Cardiac muscle cell (in vitro differentiated cells and primary cell): ENCODE data around the gene SIL1. TPM values are rescaled to one million over a fixed set of nuclear protein-coding genes. Genes with fewer than 3 reads are reported as not detected.

Experiments
- DNase-seq, 2 donors: peaks; one replicate each; pipeline versions ENCODE4 v3.0.0 to v3.0.0-alpha.2; 2010 to 2017; ENCODE audit warnings: low read depth in 1 of 2, low spot score in 1 of 2
- H3K27ac ChIP-seq: fragments of 200-600 bp; sonication (generic); 2 replicates; pipeline ENCODE4 v1.5.1; 2016
- H3K27me3 ChIP-seq: fragments of 200-600 bp; sonication (generic); 2 replicates; pipeline ENCODE4 v1.6.0; 2016; ENCODE audit warnings: control low read depth
- H3K36me3 ChIP-seq: fragments of 200-600 bp; sonication (generic); 2 replicates; pipeline ENCODE4 v1.5.1; 2016; ENCODE audit warnings: control low read depth
- H3K4me1 ChIP-seq: fragments of 200-600 bp; sonication (generic); 2 replicates; pipeline ENCODE4 v1.8.1; 2017; ENCODE audit warnings: low read depth, mild to moderate bottlenecking, mixed run types
- H3K4me3 ChIP-seq: fragments of 200-600 bp; sonication (generic); 2 replicates; pipeline ENCODE4 v1.5.1; 2016; ENCODE audit warnings: mild to moderate bottlenecking
- H3K9me3 ChIP-seq: fragments of 200-600 bp; sonication (generic); 2 replicates; pipeline ENCODE4 v1.5.1; 2017; ENCODE audit warnings: low read depth, mild to moderate bottlenecking, control low read depth
- polyA plus RNA-seq: library from polyadenylated mRNA; unstranded; fragments of >200 nt; fragmentation: Nextera tagmentation; extraction: Ambion mirVana; gene quantifications from 2 replicates; pipeline ENCODE4 v1.2.1, GENCODE V29; 2016
- total RNA-seq: library from RNA; depleted of rRNA; stranded (reverse); fragments of >200 nt; gene quantifications from 2 replicates; pipeline ENCODE4 v1.2.3, GENCODE V29; 2016
- TF ChIP-seq, protein P1 (sequence below): IDR thresholded peaks from 2 replicates; pipeline ENCODE4 v1.5.1; 2012; ENCODE audit warnings: low read depth, mild to moderate bottlenecking, low read length

The SIL1 gene
- total and polyA plus RNA-seq, 2 experiments from 2014 or later: 40.5 to 49.8 TPM

DNA sequence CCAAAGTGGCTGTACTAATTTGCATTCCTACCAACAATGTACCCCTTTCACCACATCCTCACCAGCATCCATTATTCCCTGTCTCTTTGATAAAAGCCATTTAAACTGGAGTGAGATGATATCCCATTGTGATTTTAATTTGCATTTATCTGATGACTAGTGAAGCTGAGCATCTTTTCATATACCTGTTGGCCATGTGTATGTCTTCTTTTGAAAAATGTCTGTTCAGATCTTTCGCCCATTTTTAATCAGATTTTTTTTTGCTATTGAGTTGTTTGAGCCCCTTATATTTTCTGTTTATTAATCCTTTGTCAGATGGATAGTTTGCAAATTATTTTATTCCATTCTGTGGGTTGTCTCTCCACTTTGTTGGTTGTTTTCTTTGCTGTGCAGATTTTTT is 202.0 kb downstream of the SIL1 start:
- no peaks in the 10 kb centered on the region for H3K27me3 ChIP-seq
- H3K4me3 ChIP-seq: no peak overlapping the region
- no peak overlapping the region for H3K27ac ChIP-seq
- DNase-seq: no peak
- no peaks in the 10 kb centered on the region for H3K4me1 ChIP-seq
- H3K36me3 ChIP-seq: no peaks in the 10 kb centered on the region
- TF ChIP-seq, protein P1, sequence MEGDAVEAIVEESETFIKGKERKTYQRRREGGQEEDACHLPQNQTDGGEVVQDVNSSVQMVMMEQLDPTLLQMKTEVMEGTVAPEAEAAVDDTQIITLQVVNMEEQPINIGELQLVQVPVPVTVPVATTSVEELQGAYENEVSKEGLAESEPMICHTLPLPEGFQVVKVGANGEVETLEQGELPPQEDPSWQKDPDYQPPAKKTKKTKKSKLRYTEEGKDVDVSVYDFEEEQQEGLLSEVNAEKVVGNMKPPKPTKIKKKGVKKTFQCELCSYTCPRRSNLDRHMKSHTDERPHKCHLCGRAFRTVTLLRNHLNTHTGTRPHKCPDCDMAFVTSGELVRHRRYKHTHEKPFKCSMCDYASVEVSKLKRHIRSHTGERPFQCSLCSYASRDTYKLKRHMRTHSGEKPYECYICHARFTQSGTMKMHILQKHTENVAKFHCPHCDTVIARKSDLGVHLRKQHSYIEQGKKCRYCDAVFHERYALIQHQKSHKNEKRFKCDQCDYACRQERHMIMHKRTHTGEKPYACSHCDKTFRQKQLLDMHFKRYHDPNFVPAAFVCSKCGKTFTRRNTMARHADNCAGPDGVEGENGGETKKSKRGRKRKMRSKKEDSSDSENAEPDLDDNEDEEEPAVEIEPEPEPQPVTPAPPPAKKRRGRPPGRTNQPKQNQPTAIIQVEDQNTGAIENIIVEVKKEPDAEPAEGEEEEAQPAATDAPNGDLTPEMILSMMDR: no peak
- H3K9me3 ChIP-seq: no peaks in the 10 kb centered on the region

DNA sequence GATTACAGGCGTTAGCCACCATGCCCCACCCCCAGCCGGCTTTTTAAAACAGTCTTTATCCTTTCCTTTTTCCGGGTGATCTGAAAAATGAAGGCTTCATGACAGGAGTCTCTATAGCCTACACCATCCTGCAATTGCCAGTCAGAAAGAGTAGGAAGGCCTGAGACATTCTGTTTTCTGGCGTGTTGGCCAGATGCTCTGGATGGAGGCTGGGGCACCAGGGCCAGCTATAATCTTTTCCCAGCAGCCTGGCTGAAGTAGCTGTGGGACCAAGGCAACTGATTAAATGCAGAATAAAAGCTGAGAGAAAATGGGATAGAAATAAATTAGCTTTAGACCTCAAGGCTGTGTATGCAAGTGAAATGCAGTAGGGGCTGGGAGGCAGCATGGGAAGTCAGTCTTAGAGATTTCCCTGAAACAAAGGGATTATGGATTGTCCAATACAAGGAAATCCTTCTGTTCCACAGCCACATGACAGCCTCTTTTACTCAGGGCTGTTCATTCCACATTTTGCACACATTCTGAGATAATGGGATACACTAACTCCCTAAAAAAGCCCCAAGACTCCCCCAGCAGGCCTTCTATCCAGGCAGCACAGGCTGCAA is 207.1 kb downstream of the SIL1 start:
- H3K36me3 ChIP-seq: no peaks in the 10 kb centered on the region
- no peaks in the 10 kb centered on the region for H3K27me3 ChIP-seq
- no peak for DNase-seq
- H3K27ac ChIP-seq: no peak overlapping the region
- H3K4me3 ChIP-seq: no peak overlapping the region
- TF ChIP-seq, protein P1: no peak
- no peaks in the 10 kb centered on the region for H3K4me1 ChIP-seq
- no peaks in the 10 kb centered on the region for H3K9me3 ChIP-seq

DNA sequence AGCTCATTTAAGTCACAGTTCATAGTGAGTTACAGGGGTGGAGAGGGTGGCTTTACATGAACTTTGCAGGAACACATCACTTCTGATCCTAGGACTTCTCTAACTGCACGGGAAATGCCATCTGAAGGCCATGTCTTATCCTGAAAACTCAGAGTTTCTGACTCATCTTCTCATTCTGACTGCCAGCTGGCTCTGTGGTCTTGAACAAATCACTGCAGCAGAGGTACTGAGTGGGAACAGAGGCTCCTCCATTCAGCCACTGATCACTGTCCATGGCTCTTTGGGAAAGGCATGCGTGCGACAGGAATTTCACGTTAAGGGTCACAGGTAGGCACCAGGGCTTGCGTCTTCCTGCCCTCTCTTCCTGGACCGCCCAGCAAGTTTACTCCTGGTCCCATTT is 208.4 kb downstream of the SIL1 start:
- H3K4me3 ChIP-seq: no peak overlapping the region
- H3K27ac ChIP-seq: no peak overlapping the region
- no peaks in the 10 kb centered on the region for H3K27me3 ChIP-seq
- no peaks in the 10 kb centered on the region for H3K4me1 ChIP-seq
- H3K36me3 ChIP-seq: no peaks in the 10 kb centered on the region
- TF ChIP-seq, protein P1: no peak
- no peaks in the 10 kb centered on the region for H3K9me3 ChIP-seq
- DNase-seq: peak in 1 of 2 donors; percentile 62

DNA sequence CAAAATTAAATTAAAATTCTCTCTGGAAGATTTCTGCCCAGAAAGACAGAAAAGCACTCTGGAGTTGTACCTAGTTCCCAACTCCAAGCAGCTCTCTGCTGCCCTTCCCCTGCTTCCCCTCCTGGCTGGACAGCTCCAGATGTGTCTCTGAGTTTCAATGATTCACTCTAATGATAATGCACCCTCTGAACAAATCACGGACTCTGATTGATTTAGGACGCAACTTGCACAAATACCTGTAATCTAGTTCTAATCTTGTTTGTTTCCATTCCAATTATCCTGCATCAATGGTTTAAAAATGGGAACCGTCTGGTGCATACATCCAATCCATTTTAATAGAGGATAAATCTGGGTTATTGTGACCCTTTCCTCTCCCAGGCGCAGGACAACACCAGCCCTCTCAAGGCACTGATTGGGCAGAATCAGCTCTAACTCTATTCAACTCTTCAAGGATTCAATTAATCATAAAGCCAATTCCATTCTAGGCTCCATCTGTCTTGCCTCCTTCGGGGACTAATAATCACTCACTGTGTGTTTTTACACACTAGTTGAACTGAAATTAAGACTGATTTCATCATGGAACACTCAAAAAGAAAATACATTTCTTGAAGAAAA is 211.9 kb downstream of the SIL1 start:
- H3K27me3 ChIP-seq: no peaks in the 10 kb centered on the region
- H3K27ac ChIP-seq: no peak overlapping the region
- H3K36me3 ChIP-seq: no peaks in the 10 kb centered on the region
- H3K9me3 ChIP-seq: no peaks in the 10 kb centered on the region
- peaks cover 10% of the 10 kb centered on the region for H3K4me1 ChIP-seq
- peak in 1 of 2 donors; percentile 16 for DNase-seq
- TF ChIP-seq, protein P1: no peak
- no peak overlapping the region for H3K4me3 ChIP-seq

DNA sequence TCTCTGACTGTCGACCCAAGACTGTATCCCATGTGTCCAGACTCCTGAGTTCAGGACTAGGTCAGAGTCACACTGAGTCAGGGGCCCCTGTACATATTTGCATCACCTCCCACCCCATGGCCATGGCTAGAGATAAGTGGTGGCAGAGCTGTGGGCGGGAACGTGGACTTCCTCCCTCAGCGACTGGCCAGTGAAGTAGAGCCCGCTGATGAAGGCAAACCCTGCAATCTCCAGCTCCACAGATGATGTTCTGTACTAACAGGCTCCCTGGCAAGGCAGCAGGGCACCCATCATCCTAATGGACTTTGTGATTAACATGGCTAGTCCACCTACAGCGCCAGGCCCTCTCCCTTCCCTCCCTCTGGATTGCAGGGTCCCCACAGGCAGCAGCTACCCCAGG is 212.5 kb downstream of the SIL1 start:
- TF ChIP-seq, protein P1: no peak
- no peaks in the 10 kb centered on the region for H3K27me3 ChIP-seq
- peaks cover 11% of the 10 kb centered on the region for H3K4me1 ChIP-seq
- no peak overlapping the region for H3K27ac ChIP-seq
- DNase-seq: peak in 1 of 2 donors; percentile 30
- H3K36me3 ChIP-seq: no peaks in the 10 kb centered on the region
- H3K4me3 ChIP-seq: no peak overlapping the region
- H3K9me3 ChIP-seq: no peaks in the 10 kb centered on the region
